Measurements from ENCODE around the gene ALPK3.

ALPK3 gene

GRCh38 chr15:84847382-84847781, 30.2 kb downstream of the ALPK3 start:
- no peak for DNase-seq

DNA sequence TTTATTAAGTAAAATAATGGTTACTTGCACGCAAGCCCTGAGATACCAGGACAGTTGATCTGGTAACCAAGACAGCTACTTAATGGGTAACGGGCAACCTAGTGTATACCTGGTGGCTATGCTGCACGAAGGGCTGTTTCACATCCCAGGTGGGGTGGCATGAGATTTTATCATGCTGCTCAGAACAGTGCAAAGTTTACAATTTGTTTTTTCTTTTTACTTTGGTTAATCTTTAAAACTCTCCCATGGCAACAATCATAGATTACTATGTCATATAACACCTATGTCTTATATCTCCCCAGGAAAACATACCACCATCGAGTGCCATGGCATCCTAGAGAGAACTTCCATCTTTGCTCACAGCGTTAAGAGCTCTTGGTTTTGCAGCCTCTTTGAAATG, 35.1 kb downstream of the ALPK3 start:
- DNase-seq, result no peak

DNA sequence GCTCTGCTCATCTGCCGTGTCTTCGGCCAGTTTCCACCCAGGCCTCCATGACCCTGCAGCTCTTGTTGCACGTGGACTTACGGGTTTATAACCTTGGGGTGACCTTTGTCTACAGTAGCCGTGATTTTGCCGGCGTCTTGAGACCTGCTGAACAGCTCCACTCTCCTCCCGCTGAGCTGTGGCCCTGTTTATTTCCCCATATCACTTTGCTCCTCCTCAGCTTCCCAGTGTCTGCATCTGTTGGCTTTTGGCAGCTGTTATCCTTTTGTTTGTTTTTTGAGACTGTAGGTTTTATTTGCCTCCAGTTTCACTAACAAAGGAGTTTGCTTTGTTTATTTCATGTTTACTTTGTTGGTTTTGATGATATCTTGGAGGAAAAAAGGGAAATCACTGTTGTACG, 38.0 kb downstream of the ALPK3 start:
- peak in 1 of 2 experiments; percentile 36 for DNase-seq

DNA sequence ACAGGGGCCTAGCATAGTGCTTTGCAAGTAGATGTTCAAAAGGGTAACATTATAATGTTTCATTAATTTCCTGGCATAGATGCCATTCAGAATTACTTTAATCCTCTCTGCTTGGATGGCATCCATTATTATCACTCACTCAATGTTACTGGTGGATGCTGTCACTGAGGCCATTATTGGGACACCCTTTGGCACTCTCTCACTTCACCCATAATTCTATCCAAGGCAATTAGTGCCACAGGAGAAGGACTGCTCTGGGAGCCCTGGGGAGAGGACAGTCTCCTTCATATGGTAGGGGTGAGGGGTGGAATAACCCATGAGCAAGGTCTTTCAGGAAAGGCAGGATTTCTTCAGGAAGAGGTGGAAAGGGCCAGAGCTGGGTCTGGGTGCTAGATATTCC, 38.6 kb downstream of the ALPK3 start:
- no peak for DNase-seq

DNA sequence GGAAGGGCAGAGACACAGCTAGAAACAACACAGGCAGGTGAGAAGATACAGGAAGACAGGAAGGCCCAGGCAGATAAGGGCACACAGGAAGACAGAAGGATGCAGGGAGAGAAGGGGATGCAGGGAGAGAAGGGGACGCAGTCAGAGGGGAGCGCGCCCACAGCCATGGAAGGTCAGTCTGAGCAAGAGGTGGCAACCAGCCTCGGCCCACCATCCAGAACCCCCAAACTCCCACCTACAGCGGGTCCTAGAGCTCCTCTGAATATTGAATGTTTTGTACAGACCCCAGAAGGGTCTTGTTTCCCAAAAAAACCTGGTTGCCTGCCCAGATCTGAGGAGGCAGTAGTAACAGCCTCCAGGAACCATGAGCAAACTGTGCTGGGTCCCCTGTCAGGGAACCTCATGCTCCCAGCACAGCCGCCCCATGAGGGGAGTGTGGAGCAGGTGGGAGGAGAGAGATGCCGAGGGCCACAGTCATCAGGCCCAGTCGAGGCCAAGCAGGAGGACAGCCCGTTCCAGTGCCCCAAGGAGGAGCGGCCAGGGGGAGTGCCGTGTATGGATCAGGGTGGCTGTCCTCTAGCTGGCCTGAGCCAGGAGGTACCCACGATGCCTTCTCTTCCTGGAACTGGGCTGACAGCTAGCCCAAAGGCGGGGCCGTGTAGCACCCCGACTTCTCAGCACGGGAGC, 39.7 kb downstream of the ALPK3 start:
- no peak for DNase-seq

- DNase-seq, result no peak
Measured at GRCh38 chr15:84857418-84858004, 40.4 kb downstream of the ALPK3 start.

- DNase-seq, result no peak
Measured at GRCh38 chr15:84858231-84858630, 41.1 kb downstream of the ALPK3 start.

GRCh38 chr15:84859144-84859543, 42.0 kb downstream of the ALPK3 start:
- DNase-seq, result no peak

GRCh38 chr15:84859651-84860050, 42.5 kb downstream of the ALPK3 start:
- no peak for DNase-seq

GRCh38 chr15:84861781-84862180, 44.6 kb downstream of the ALPK3 start:
- no peak for DNase-seq

- no peak for DNase-seq
Measured at GRCh38 chr15:84862214-84862975, 45.2 kb downstream of the ALPK3 start.

DNA sequence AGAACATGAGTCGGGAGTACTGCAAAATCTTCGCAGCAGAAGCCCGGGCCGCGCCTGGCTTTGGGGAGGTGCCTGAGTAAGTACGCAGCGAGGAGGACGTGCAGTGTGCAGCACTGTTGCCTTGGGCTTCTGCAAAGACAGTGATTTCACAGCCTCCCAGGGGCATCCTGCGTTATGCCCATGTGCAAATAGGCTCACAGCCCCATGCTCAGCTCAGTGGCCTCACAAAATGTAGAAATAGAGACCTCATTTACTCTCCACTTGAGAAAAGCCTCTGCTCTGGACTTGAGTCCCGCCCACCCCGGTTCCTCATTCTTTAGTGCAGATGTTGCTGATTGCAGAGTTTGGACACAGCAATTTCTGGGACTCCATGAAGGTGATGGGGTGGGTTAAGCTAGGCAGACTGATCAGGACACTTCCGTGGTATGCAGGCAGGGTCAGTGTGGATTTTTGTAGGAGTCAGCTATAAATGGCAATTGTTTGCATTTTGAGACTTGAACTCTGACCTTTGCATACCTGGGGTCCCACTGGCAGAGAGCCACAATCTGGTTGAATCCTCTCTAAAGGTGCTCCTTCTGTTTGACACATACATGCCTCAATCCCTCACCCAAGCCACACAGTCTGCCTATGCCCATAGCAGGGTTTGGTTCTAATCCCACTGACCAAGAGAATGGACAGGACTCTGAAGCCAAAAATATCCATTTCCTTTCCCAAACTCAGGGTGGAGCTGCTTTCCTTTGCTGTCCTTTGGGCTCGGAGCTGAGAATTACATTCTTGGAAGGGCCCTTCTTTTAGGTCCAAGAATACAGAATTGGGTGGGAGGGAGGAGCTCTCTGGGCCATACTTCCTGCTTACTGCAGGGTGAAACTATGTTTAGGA, 46.6 kb downstream of the ALPK3 start:
- DNase-seq, result no peak

DNA sequence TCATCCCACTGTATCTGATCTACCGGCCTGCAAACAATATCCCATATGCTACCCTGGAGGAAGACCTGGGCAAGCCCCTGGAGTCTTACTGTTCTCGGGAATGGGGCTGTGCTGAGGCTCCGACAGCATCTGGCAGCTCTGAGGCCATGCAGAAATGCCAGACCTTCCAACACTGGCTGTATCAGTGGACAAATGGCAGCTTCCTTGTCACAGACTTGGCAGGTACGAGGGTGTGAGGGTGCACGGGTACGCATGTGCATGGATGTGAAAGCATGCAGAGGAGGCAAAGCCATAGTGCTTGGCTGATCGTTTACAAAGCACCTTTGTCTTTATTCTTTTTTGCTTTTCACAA, 47.3 kb downstream of the ALPK3 start:
- DNase-seq, result no peak

DNA sequence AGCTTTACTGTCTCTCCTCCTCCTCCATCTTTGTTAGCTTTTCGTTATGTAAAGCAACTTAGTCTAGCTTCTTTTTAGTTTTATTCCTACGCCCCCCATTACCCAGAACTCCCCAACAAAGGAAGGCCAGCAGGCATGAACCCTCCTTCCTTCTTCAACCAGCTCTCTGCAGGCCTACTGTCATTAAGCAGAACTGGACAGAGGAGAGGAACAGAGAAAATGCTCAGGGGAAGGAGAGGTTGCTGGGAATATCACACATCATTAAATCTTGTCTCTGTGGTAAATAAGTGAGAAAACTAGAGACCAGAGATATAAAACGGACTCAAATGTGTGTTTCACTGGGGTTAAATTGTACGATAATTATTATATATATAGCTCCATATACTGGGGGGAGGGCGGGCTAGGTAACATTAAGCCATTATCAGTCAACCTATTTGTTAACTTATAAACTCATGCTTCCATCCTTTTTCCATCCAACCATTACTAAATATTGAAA, 48.0 kb downstream of the ALPK3 start:
- DNase-seq, result no peak

- DNase-seq, result no peak
Measured at GRCh38 chr15:84868037-84868880, 51.1 kb downstream of the ALPK3 start.

GRCh38 chr15:84869510-84869909, 52.4 kb downstream of the ALPK3 start:
- no peak for DNase-seq

- no peak for DNase-seq
Measured at GRCh38 chr15:84871428-84871985, 54.4 kb downstream of the ALPK3 start.

DNA sequence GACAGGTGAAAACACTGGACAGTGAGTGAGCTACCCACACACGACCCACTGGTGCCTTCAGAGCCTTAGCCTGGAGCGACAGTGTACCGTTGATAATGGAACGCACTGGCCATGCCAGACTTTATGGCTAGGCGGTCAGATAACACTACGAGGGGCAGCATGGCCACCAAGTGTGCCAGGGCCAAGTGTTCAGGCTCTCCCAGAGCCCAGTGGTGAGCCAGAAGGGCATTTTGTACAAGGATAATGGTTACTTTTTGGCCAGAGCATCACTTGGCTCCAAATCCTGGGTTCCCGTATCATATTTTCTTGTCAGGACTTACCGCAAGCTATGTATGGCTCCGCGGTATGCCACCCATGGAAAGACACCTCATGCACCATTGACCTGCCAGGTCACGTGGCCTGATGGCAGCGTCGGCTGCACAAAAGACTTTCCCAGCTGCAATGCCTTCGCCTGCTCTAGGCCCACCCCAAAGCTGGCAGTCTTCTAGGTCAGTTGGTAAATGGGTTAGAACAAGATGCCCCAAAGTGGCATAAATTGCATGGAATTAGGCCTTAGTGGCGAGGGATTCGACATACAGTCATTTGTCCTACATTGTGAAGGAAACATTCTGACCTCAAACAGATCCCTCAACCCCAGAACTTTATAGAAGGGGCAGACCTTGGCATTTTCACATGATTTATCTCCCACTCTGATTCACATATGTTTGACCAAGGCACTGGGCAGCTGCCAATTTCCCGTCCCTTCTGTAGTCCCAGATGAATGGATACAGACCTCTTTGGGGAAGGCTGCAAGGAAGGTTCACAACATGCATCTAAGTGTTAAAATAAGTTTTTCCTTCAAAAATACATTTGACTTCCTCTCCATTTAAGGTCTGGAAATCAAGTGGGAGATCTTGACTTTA, 55.1 kb downstream of the ALPK3 start:
- DNase-seq, result no peak

DNA sequence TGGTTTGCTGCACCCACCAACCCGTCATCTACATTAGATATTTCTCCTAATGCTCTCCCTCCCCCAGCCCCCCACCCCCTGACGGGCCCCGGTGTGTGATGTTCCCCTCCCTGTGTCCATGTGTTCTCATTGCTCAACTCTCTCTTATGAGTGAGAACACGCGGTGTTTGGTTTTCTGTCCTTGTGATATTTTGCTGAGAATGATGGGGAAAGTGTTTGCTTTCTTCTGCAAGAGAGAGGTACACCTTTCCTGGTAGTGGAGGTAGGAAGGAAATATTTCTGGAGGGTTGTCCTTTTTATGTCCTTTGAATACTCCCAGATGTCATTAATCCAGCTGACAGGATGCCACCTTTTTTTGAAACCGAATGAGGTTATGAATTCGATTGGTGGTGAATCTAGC, 56.8 kb downstream of the ALPK3 start:
- DNase-seq, result no peak

GRCh38 chr15:84874981-84875699, 58.0 kb downstream of the ALPK3 start:
- no peak for DNase-seq
